ENCODE data around the gene ARID4B. TPM values are rescaled to one million over a fixed set of nuclear protein-coding genes. Genes with fewer than 3 reads are reported as not detected.

ARID4B gene
- total and polyA plus RNA-seq, 2 of the 13 experiments (the other 11 are each of a cell fraction or from before 2014, with no cell fraction given): 9.7 to 24.6 TPM

GRCh38 chr1:235295902-235296350 lies 32.1 kb downstream of the ARID4B start (continued):
- TF ChIP-seq PREB (CRISPR knock-in tag; IDR thresholded peaks at IDR 0.05) (no peak), DR1 (CRISPR knock-in tag; IDR thresholded peaks at IDR 0.05) (no peak), NFYC (CRISPR knock-in tag; IDR thresholded peaks at IDR 0.05) (no peak), ZNF468 (CRISPR knock-in tag; IDR thresholded peaks at IDR 0.05) (no peak), KLF6 (CRISPR knock-in tag; IDR thresholded peaks at IDR 0.05) (no peak), ZBTB33 (CRISPR knock-in tag; IDR thresholded peaks at IDR 0.05) (0 out of 2 replicates have a peak, but pooled peaks have one; percentile 7), HDAC2 (CRISPR knock-in tag; IDR thresholded peaks at IDR 0.05) (peak; percentile 91), BCL6 (CRISPR knock-in tag; IDR thresholded peaks at IDR 0.05) (peak; percentile 83), DRAP1 (CRISPR knock-in tag; IDR thresholded peaks at IDR 0.05) (peak; percentile 54; the same call in 1 of the 2 replicates), IRX3 (CRISPR knock-in tag; IDR thresholded peaks at IDR 0.05; ENCODE audit: borderline replicate concordance, low read depth) (no peak), KAT7 (CRISPR knock-in tag; IDR thresholded peaks at IDR 0.05; ENCODE audit: borderline replicate concordance) (no peak), ZFP82 (CRISPR knock-in tag; IDR thresholded peaks at IDR 0.05; ENCODE audit: borderline replicate concordance) (no peak), TARDBP (CRISPR knock-in tag; IDR thresholded peaks at IDR 0.05) (peak; percentile 81), ZNF816 (CRISPR knock-in tag; IDR thresholded peaks at IDR 0.05; ENCODE audit: borderline replicate concordance) (no peak), TRIM24 (CRISPR knock-in tag; IDR thresholded peaks at IDR 0.05) (no peak), ZNF616 (CRISPR knock-in tag; IDR thresholded peaks at IDR 0.05; ENCODE audit: low read depth) (no peak), RFX1 (IDR thresholded peaks at IDR 0.05) (no peak), ZBTB34 (CRISPR knock-in tag; IDR thresholded peaks at IDR 0.05) (peak; percentile 79; the same call in 1 of the 2 replicates), ZNF646 (CRISPR knock-in tag; IDR thresholded peaks at IDR 0.05) (no peak), RNF2 (conservative IDR thresholded peaks at IDR 0.05; ENCODE audit: low read depth) (no peak)

Data from HepG2 (cell line).